CD14-positive monocyte (primary cell): ENCODE measurements around the gene ELMOD1. TPM values are rescaled to one million over a fixed set of nuclear protein-coding genes. Genes with fewer than 3 reads are reported as not detected.

Experiments
- DNase-seq, 3 donors: peaks; one replicate each; pipeline ENCODE4 v3.0.0-alpha.2; 2011 to 2022
- H2AFZ ChIP-seq: 2 replicates; pipeline ENCODE4 v1.6.0; 2012; ENCODE audit warnings: mild to moderate bottlenecking, low read depth, low read length, inconsistent platforms; ENCODE audit not compliant: insufficient read depth, poor library complexity, severe bottlenecking
- H3K27ac ChIP-seq, 2 donors: 1 replicate in 1 of 2; 2 replicates in 1 of 2; pipeline ENCODE4 v1.5.1; 2012 to 2013; ENCODE audit warnings: low read length in 2 of 2, control low read depth in 1 of 2, inconsistent platforms in 1 of 2, low read depth in 1 of 2, mild to moderate bottlenecking in 1 of 2
- H3K27me3 ChIP-seq, 2 donors: one replicate each; pipeline versions ENCODE4 v1.6.0 to v1.6.1; 2011 to 2013; ENCODE audit warnings: low read length in 2 of 2; ENCODE audit not compliant: control insufficient read depth in 2 of 2, insufficient read depth in 2 of 2
- H3K36me3 ChIP-seq, 2 donors: replicated peaks in 1 of 2; 1 replicate in 1 of 2; 2 replicates in 1 of 2; pipeline versions ENCODE4 v1.5.1 to v1.6.1; 2012 to 2013; ENCODE audit warnings: low read length in 2 of 2, control low read depth in 1 of 2, inconsistent platforms in 1 of 2, mild to moderate bottlenecking in 1 of 2; ENCODE audit not compliant: insufficient read depth in 2 of 2, control insufficient read depth in 1 of 2
- H3K4me1 ChIP-seq, 2 donors: 1 replicate in 1 of 2; 2 replicates in 1 of 2; pipeline versions ENCODE4 v1.5.1 to v1.6.1; 2012 to 2013; ENCODE audit warnings: low read length in 2 of 2, control low read depth in 1 of 2, inconsistent platforms in 1 of 2, mild to moderate bottlenecking in 1 of 2, moderate library complexity in 1 of 2; ENCODE audit not compliant: insufficient read depth in 2 of 2, control insufficient read depth in 1 of 2
- H3K4me2 ChIP-seq: replicated peaks from 2 replicates; pipeline ENCODE3; 2012; ENCODE audit warnings: low read length, moderate library complexity, mild to moderate bottlenecking; ENCODE audit not compliant: poor library complexity, severe bottlenecking; ENCODE audit errors: extremely low read depth
- H3K4me3 ChIP-seq, 3 experiments: fragments of 200-600 bp in 1 of 3; sonication (generic) in 1 of 3; replicated peaks in 1 of 3; 1 replicate in 2 of 3; 2 replicates in 1 of 3; pipeline ENCODE4 v1.5.1; 2011 to 2013; ENCODE audit warnings: low read length in 3 of 3, mild to moderate bottlenecking in 3 of 3, control low read depth in 2 of 3, low read depth in 2 of 3, inconsistent platforms in 1 of 3, moderate library complexity in 1 of 3
- H3K79me2 ChIP-seq: 2 replicates; pipeline ENCODE4 v1.6.0; 2012; ENCODE audit warnings: mild to moderate bottlenecking, control low read depth, inconsistent platforms, low read length, moderate library complexity; ENCODE audit not compliant: insufficient read depth
- H3K9ac ChIP-seq: 2 replicates; pipeline ENCODE4 v1.6.0; 2017; ENCODE audit warnings: low read length, mild to moderate bottlenecking; ENCODE audit not compliant: insufficient read depth, poor library complexity, severe bottlenecking
- H3K9me3 ChIP-seq, 2 donors: replicated peaks in 1 of 2; 1 replicate in 1 of 2; 2 replicates in 1 of 2; pipeline versions ENCODE4 v1.5.1 to v1.6.1; 2012 to 2013; ENCODE audit warnings: low read length in 2 of 2, control low read depth in 1 of 2; ENCODE audit not compliant: control insufficient read depth in 1 of 2, insufficient read depth in 1 of 2
- H4K20me1 ChIP-seq: 2 replicates; pipeline ENCODE4 v1.6.0; 2012; ENCODE audit warnings: mild to moderate bottlenecking, low read length, control low read depth, moderate library complexity; ENCODE audit not compliant: insufficient read depth
- H3K27ac Mint-ChIP-seq, 7 donors: one replicate each; pipeline ENCODE4 v1.8.0; 2020; ENCODE audit warnings: mild to moderate bottlenecking in 7 of 7, mixed read lengths in 7 of 7, moderate library complexity in 6 of 7, inconsistent platforms in 2 of 7
- H3K27me3 Mint-ChIP-seq, 3 donors: one replicate each; pipeline ENCODE4 v1.8.0; 2021 to 2022; ENCODE audit warnings: low read depth in 3 of 3, mild to moderate bottlenecking in 3 of 3, mixed read lengths in 3 of 3, moderate library complexity in 3 of 3, inconsistent platforms in 1 of 3
- H3K36me3 Mint-ChIP-seq, 2 donors: one replicate each; pipeline ENCODE4 v1.8.0; 2020; ENCODE audit warnings: mixed read lengths in 2 of 2, inconsistent platforms in 1 of 2, mild to moderate bottlenecking in 1 of 2
- H3K4me1 Mint-ChIP-seq: one replicate; pipeline ENCODE4 v1.8.0; 2020; ENCODE audit warnings: mild to moderate bottlenecking, mixed read lengths
- H3K4me3 Mint-ChIP-seq, 2 donors: one replicate each; pipeline ENCODE4 v1.8.0; 2020; ENCODE audit warnings: mild to moderate bottlenecking in 2 of 2, mixed read lengths in 2 of 2, moderate library complexity in 1 of 2
- H3K9me3 Mint-ChIP-seq, 7 donors: one replicate each; pipeline ENCODE4 v1.8.0; 2020 to 2022; ENCODE audit warnings: mixed read lengths in 7 of 7, mild to moderate bottlenecking in 6 of 7, moderate library complexity in 6 of 7, inconsistent platforms in 2 of 7
- CTCF ChIP-seq: fragments of 200-600 bp; IDR thresholded peaks from one replicate; pipeline ENCODE4 v1.8.0; 2022; ENCODE audit warnings: antibody characterized with exemption, mild to moderate bottlenecking
- WGBS: methylation state at CpG from one replicate; pipeline ENCODE4 v1.1.5; 2013; ENCODE audit warnings: missing lambda C conversion rate; ENCODE audit not compliant: insufficient coverage; 5-methylcytosine and 5-hydroxymethylcytosine counted together
- intact Hi-C, 2 donors: fragments of 100-400 bp; cut with micrococcal nuclease; formaldehyde crosslinking; loops; one replicate each; pipeline versions ENCODE4 v1.15.0 to v1.15.1; 2023
- polyA plus RNA-seq, 3 donors: library from polyadenylated mRNA; depleted of rRNA in 1 of 3; unstranded in 2 of 3; stranded (reverse) in 1 of 3; fragments of 300-500 nt in 2 of 3; fragments of >200 nt in 1 of 3; fragmentation: Illumina TruSeq in 2 of 3; gene quantifications; 1 replicate in 2 of 3; 2 replicates in 1 of 3; pipeline ENCODE4 v1.2.3, GENCODE V29; 2012 to 2021

Gene ELMOD1
- polyA plus RNA-seq, 3 donors: not detected

- H3K9ac ChIP-seq: no peak overlapping the region
- peaks cover 6 to 8% of the 10 kb centered on the region in 2 donors for H3K4me1 ChIP-seq
- H3K27ac Mint-ChIP-seq: no peak overlapping the region
- H4K20me1 ChIP-seq: no peaks in the 10 kb centered on the region
- H2AFZ ChIP-seq: no peak overlapping the region
- no peak for TF ChIP-seq CTCF
- no peak overlapping the region for H3K27ac ChIP-seq
- peaks cover 2 to 5% of the 10 kb centered on the region in 2 donors for H3K27me3 ChIP-seq
- no peak for DNase-seq
- 88% methylated on average over 11 of the region's 12 CpGs for WGBS
- peaks cover 11% of the 10 kb centered on the region for H3K4me1 Mint-ChIP-seq
- no peaks in the 10 kb centered on the region for H3K79me2 ChIP-seq
- H3K4me3 Mint-ChIP-seq: no peak overlapping the region
- intact Hi-C loops: no loop called here
- H3K36me3 ChIP-seq: no peaks in the 10 kb centered on the region
- peaks cover 1 to 11% (median 6%) of the 10 kb centered on the region in 3 donors for H3K27me3 Mint-ChIP-seq
- H3K4me2 ChIP-seq: no peak overlapping the region
- H3K9me3 Mint-ChIP-seq: peaks cover 0 to 1% (median 0%) of the 10 kb centered on the region in 7 donors
- no peak overlapping the region for H3K4me3 ChIP-seq
- H3K9me3 ChIP-seq: no peaks in the 10 kb centered on the region
- no peaks in the 10 kb centered on the region for H3K36me3 Mint-ChIP-seq
Observed at GRCh38 chr11:107570015-107570414, 20.9 kb upstream of the ELMOD1 start.

- WGBS: no CpG with 5 or more reads among the region's 1 CpG
- Histone ChIP-seq H3K36me3 (no peaks in the 10 kb centered on the region), H4K20me1 (no peaks in the 10 kb centered on the region), H3K4me2 (no peak overlapping the region), H3K27ac (no peak overlapping the region), H3K79me2 (no peaks in the 10 kb centered on the region), H3K9me3 (no peaks in the 10 kb centered on the region), H3K4me1 (no peaks in the 10 kb centered on the region), H3K27me3 (peaks cover 2 to 5% of the 10 kb centered on the region in 2 donors), H3K9ac (no peak overlapping the region), H3K4me3 (no peak overlapping the region), H2AFZ (no peak overlapping the region)
- Mint-ChIP-seq H3K36me3 (no peaks in the 10 kb centered on the region), H3K4me1 (no peaks in the 10 kb centered on the region), H3K27me3 (peaks cover 3 to 13% (median 4%) of the 10 kb centered on the region in 3 donors), H3K27ac (no peak overlapping the region), H3K9me3 (peaks cover 0 to 1% (median 0%) of the 10 kb centered on the region in 7 donors), H3K4me3 (no peak overlapping the region)
- no peak for DNase-seq
- no peak for TF ChIP-seq CTCF
- intact Hi-C loops: no loop called here
Observed at GRCh38 chr11:107573438-107573837, 17.5 kb upstream of the ELMOD1 start.
